Measurements from ENCODE around the gene RNU7-1. TPM values are rescaled to one million over a fixed set of nuclear protein-coding genes. Genes with fewer than 3 reads are reported as not detected.

RNU7-1 gene
- total and polyA plus RNA-seq, 2 experiments from 2014 or later, result not detected

GRCh38 chr12:6929466-6930452 lies 13.9 kb upstream of the RNU7-1 start:
- Histone ChIP-seq H3K36me3 (peaks cover 14% of the 10 kb centered on the region), H3K27me3 (no peaks in the 10 kb centered on the region), H3K27ac (peak overlapping the region; percentile 2), H3K4me1 (ENCODE audit: low read depth) (peaks cover 37% of the 10 kb centered on the region), H3K9me3 (ENCODE audit: low read depth) (no peaks in the 10 kb centered on the region), H3K4me3 (peak overlapping the region; percentile 93)
- no peak for DNase-seq (ENCODE audit: low read depth in 1 of 2, low spot score in 1 of 2)
- TF ChIP-seq CTCF (IDR thresholded peaks at IDR 0.05; ENCODE audit: low read depth, low read length), result no peak

GRCh38 chr12:6932766-6933165 lies 10.8 kb upstream of the RNU7-1 start:
- Histone ChIP-seq H3K27me3 (no peaks in the 10 kb centered on the region), H3K4me3 (no peak overlapping the region), H3K4me1 (ENCODE audit: low read depth) (peaks cover 12% of the 10 kb centered on the region), H3K9me3 (ENCODE audit: low read depth) (no peaks in the 10 kb centered on the region), H3K36me3 (peaks cover 16% of the 10 kb centered on the region), H3K27ac (no peak overlapping the region)
- no peak for TF ChIP-seq CTCF (IDR thresholded peaks at IDR 0.05; ENCODE audit: low read depth, low read length)
- DNase-seq (ENCODE audit: low read depth in 1 of 2, low spot score in 1 of 2), result no peak

- no peak for TF ChIP-seq CTCF (IDR thresholded peaks at IDR 0.05; ENCODE audit: low read depth, low read length)
- Histone ChIP-seq H3K36me3 (peaks cover 16% of the 10 kb centered on the region), H3K27me3 (no peaks in the 10 kb centered on the region), H3K27ac (peak overlapping the region; percentile 45), H3K4me1 (ENCODE audit: low read depth) (peaks cover 20% of the 10 kb centered on the region), H3K9me3 (ENCODE audit: low read depth) (no peaks in the 10 kb centered on the region), H3K4me3 (no peak overlapping the region)
- peak in 1 of 2 donors; percentile 90 for DNase-seq (ENCODE audit: low read depth in 1 of 2, low spot score in 1 of 2)
Observed at GRCh38 chr12:6934110-6934509, 9.5 kb upstream of the RNU7-1 start.

GRCh38 chr12:6935371-6936193 lies 8.0 kb upstream of the RNU7-1 start:
- Histone ChIP-seq H3K27ac (no peak overlapping the region), H3K36me3 (peaks cover 16% of the 10 kb centered on the region)
- peak in 1 of 2 donors; percentile 51 for DNase-seq (ENCODE audit: low read depth in 1 of 2, low spot score in 1 of 2)

More at GRCh38 chr12:6935371-6936193, 8.0 kb upstream of the RNU7-1 start:
- no peak for TF ChIP-seq CTCF (IDR thresholded peaks at IDR 0.05; ENCODE audit: low read depth, low read length)
- Histone ChIP-seq H3K9me3 (ENCODE audit: low read depth) (no peaks in the 10 kb centered on the region), H3K4me3 (no peak overlapping the region), H3K27me3 (no peaks in the 10 kb centered on the region), H3K4me1 (ENCODE audit: low read depth) (peaks cover 8% of the 10 kb centered on the region)
